CD14-positive monocyte (primary cell): ENCODE results near the gene NTNG2. TPM values are rescaled to one million over a fixed set of nuclear protein-coding genes. Genes with fewer than 3 reads are reported as not detected.

Experiments
- DNase-seq, 3 donors: peaks; one replicate each; pipeline ENCODE4 v3.0.0-alpha.2; 2011 to 2022
- H2AFZ ChIP-seq: 2 replicates; pipeline ENCODE4 v1.6.0; 2012; ENCODE audit warnings: mild to moderate bottlenecking, low read depth, low read length, inconsistent platforms; ENCODE audit not compliant: insufficient read depth, poor library complexity, severe bottlenecking
- H3K27ac ChIP-seq, 2 donors: 1 replicate in 1 of 2; 2 replicates in 1 of 2; pipeline ENCODE4 v1.5.1; 2012 to 2013; ENCODE audit warnings: low read length in 2 of 2, control low read depth in 1 of 2, inconsistent platforms in 1 of 2, low read depth in 1 of 2, mild to moderate bottlenecking in 1 of 2
- H3K27me3 ChIP-seq, 2 donors: one replicate each; pipeline versions ENCODE4 v1.6.0 to v1.6.1; 2011 to 2013; ENCODE audit warnings: low read length in 2 of 2; ENCODE audit not compliant: control insufficient read depth in 2 of 2, insufficient read depth in 2 of 2
- H3K36me3 ChIP-seq, 2 donors: replicated peaks in 1 of 2; 1 replicate in 1 of 2; 2 replicates in 1 of 2; pipeline versions ENCODE4 v1.5.1 to v1.6.1; 2012 to 2013; ENCODE audit warnings: low read length in 2 of 2, control low read depth in 1 of 2, inconsistent platforms in 1 of 2, mild to moderate bottlenecking in 1 of 2; ENCODE audit not compliant: insufficient read depth in 2 of 2, control insufficient read depth in 1 of 2
- H3K4me1 ChIP-seq, 2 donors: 1 replicate in 1 of 2; 2 replicates in 1 of 2; pipeline versions ENCODE4 v1.5.1 to v1.6.1; 2012 to 2013; ENCODE audit warnings: low read length in 2 of 2, control low read depth in 1 of 2, inconsistent platforms in 1 of 2, mild to moderate bottlenecking in 1 of 2, moderate library complexity in 1 of 2; ENCODE audit not compliant: insufficient read depth in 2 of 2, control insufficient read depth in 1 of 2
- H3K4me2 ChIP-seq: replicated peaks from 2 replicates; pipeline ENCODE3; 2012; ENCODE audit warnings: low read length, moderate library complexity, mild to moderate bottlenecking; ENCODE audit not compliant: poor library complexity, severe bottlenecking; ENCODE audit errors: extremely low read depth
- H3K4me3 ChIP-seq, 3 experiments: fragments of 200-600 bp in 1 of 3; sonication (generic) in 1 of 3; replicated peaks in 1 of 3; 1 replicate in 2 of 3; 2 replicates in 1 of 3; pipeline ENCODE4 v1.5.1; 2011 to 2013; ENCODE audit warnings: low read length in 3 of 3, mild to moderate bottlenecking in 3 of 3, control low read depth in 2 of 3, low read depth in 2 of 3, inconsistent platforms in 1 of 3, moderate library complexity in 1 of 3
- H3K79me2 ChIP-seq: 2 replicates; pipeline ENCODE4 v1.6.0; 2012; ENCODE audit warnings: mild to moderate bottlenecking, control low read depth, inconsistent platforms, low read length, moderate library complexity; ENCODE audit not compliant: insufficient read depth
- H3K9ac ChIP-seq: 2 replicates; pipeline ENCODE4 v1.6.0; 2017; ENCODE audit warnings: low read length, mild to moderate bottlenecking; ENCODE audit not compliant: insufficient read depth, poor library complexity, severe bottlenecking
- H3K9me3 ChIP-seq, 2 donors: replicated peaks in 1 of 2; 1 replicate in 1 of 2; 2 replicates in 1 of 2; pipeline versions ENCODE4 v1.5.1 to v1.6.1; 2012 to 2013; ENCODE audit warnings: low read length in 2 of 2, control low read depth in 1 of 2; ENCODE audit not compliant: control insufficient read depth in 1 of 2, insufficient read depth in 1 of 2
- H4K20me1 ChIP-seq: 2 replicates; pipeline ENCODE4 v1.6.0; 2012; ENCODE audit warnings: mild to moderate bottlenecking, low read length, control low read depth, moderate library complexity; ENCODE audit not compliant: insufficient read depth
- H3K27ac Mint-ChIP-seq, 7 donors: one replicate each; pipeline ENCODE4 v1.8.0; 2020; ENCODE audit warnings: mild to moderate bottlenecking in 7 of 7, mixed read lengths in 7 of 7, moderate library complexity in 6 of 7, inconsistent platforms in 2 of 7
- H3K27me3 Mint-ChIP-seq, 3 donors: one replicate each; pipeline ENCODE4 v1.8.0; 2021 to 2022; ENCODE audit warnings: low read depth in 3 of 3, mild to moderate bottlenecking in 3 of 3, mixed read lengths in 3 of 3, moderate library complexity in 3 of 3, inconsistent platforms in 1 of 3
- H3K36me3 Mint-ChIP-seq, 2 donors: one replicate each; pipeline ENCODE4 v1.8.0; 2020; ENCODE audit warnings: mixed read lengths in 2 of 2, inconsistent platforms in 1 of 2, mild to moderate bottlenecking in 1 of 2
- H3K4me1 Mint-ChIP-seq: one replicate; pipeline ENCODE4 v1.8.0; 2020; ENCODE audit warnings: mild to moderate bottlenecking, mixed read lengths
- H3K4me3 Mint-ChIP-seq, 2 donors: one replicate each; pipeline ENCODE4 v1.8.0; 2020; ENCODE audit warnings: mild to moderate bottlenecking in 2 of 2, mixed read lengths in 2 of 2, moderate library complexity in 1 of 2
- H3K9me3 Mint-ChIP-seq, 7 donors: one replicate each; pipeline ENCODE4 v1.8.0; 2020 to 2022; ENCODE audit warnings: mixed read lengths in 7 of 7, mild to moderate bottlenecking in 6 of 7, moderate library complexity in 6 of 7, inconsistent platforms in 2 of 7
- CTCF ChIP-seq: fragments of 200-600 bp; IDR thresholded peaks from one replicate; pipeline ENCODE4 v1.8.0; 2022; ENCODE audit warnings: antibody characterized with exemption, mild to moderate bottlenecking
- WGBS: methylation state at CpG from one replicate; pipeline ENCODE4 v1.1.5; 2013; ENCODE audit warnings: missing lambda C conversion rate; ENCODE audit not compliant: insufficient coverage; 5-methylcytosine and 5-hydroxymethylcytosine counted together
- intact Hi-C, 2 donors: fragments of 100-400 bp; cut with micrococcal nuclease; formaldehyde crosslinking; loops; one replicate each; pipeline versions ENCODE4 v1.15.0 to v1.15.1; 2023
- polyA plus RNA-seq, 3 donors: library from polyadenylated mRNA; depleted of rRNA in 1 of 3; unstranded in 2 of 3; stranded (reverse) in 1 of 3; fragments of 300-500 nt in 2 of 3; fragments of >200 nt in 1 of 3; fragmentation: Illumina TruSeq in 2 of 3; gene quantifications; 1 replicate in 2 of 3; 2 replicates in 1 of 3; pipeline ENCODE4 v1.2.3, GENCODE V29; 2012 to 2021

NTNG2 gene
- polyA plus RNA-seq, 3 donors = 2.1 to 10.0 (median 5.0) TPM

DNA sequence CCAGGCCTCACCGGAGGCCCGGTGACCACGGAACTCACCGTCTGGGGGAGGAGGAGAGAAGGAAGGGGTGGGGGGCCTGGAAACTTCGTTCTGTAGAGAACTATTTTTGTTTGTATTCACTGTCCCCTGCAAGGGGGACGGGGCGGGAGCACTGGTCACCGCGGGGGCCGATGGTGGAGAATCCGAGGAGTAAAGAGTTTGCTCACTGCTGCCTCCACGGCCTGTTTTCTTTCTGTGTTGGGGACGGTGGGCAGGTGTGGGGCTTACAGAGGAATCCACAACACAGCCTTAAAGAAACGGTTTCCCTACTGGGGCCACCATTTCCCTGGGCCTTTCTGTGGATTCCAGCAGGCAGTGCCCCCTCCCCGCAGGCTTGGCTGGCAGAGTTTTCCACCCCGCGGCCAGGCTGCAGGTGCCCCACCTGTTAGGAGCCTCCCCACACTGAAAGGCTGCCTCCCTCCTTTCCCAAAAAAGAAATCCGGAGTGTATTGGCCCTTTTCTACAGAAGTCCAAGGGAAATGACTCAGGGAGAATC is 80.8 kb downstream of the NTNG2 start:
- peak overlapping the region; percentile 93 to 97 for H3K4me3 Mint-ChIP-seq
- H3K9me3 Mint-ChIP-seq = peaks cover 0 to 2% (median 0%) of the 10 kb centered on the region in 7 donors
- Histone ChIP-seq H2AFZ (peak overlapping the region; percentile 83), H3K4me1 (peaks cover 30 to 44% of the 10 kb centered on the region in 2 donors), H3K36me3 (no peaks in the 10 kb centered on the region), H3K27ac (peak overlapping the region in 1 of 2 donors; percentile 59), H4K20me1 (no peaks in the 10 kb centered on the region), H3K27me3 (peaks cover 2 to 40% of the 10 kb centered on the region in 2 donors), H3K4me3 (peak overlapping the region; percentile 62 to 84 (median 63)), H3K9me3 (no peaks in the 10 kb centered on the region), H3K4me2 (peak overlapping the region; percentile 99), H3K9ac (peak overlapping the region; percentile 64), H3K79me2 (no peaks in the 10 kb centered on the region)
- no peak for TF ChIP-seq CTCF
- peaks cover 15 to 59% (median 51%) of the 10 kb centered on the region in 3 donors for H3K27me3 Mint-ChIP-seq
- intact Hi-C loops = loop anchor here in 1 of 2 donors (10.0 kb wide), 1 partner anchor 168 kb away; the partner anchor contains the start of gene MED27
- H3K36me3 Mint-ChIP-seq = no peaks in the 10 kb centered on the region
- DNase-seq = no peak
- WGBS = 2% methylated on average over 12 of the region's 18 CpGs
- H3K4me1 Mint-ChIP-seq = peaks cover 31% of the 10 kb centered on the region
- peak overlapping the region; percentile 42 to 93 (median 86) for H3K27ac Mint-ChIP-seq

- peaks cover 15 to 60% (median 50%) of the 10 kb centered on the region in 3 donors for H3K27me3 Mint-ChIP-seq
- peaks cover 31% of the 10 kb centered on the region for H3K4me1 Mint-ChIP-seq
- Histone ChIP-seq H4K20me1 (no peaks in the 10 kb centered on the region), H3K27ac (no peak overlapping the region), H3K9me3 (no peaks in the 10 kb centered on the region), H3K4me3 (peak overlapping the region in 2 of 3 experiments; percentile 62 to 84), H3K4me2 (peak overlapping the region; percentile 99), H3K36me3 (no peaks in the 10 kb centered on the region), H3K4me1 (peaks cover 30 to 43% of the 10 kb centered on the region in 2 donors), H3K79me2 (no peaks in the 10 kb centered on the region), H3K9ac (no peak overlapping the region), H3K27me3 (peaks cover 2 to 39% of the 10 kb centered on the region in 2 donors), H2AFZ (peak overlapping the region; percentile 83)
- WGBS = 90% methylated on average over 11 of the region's 19 CpGs
- intact Hi-C loops = loop anchor here in 1 of 2 donors (10.0 kb wide), 1 partner anchor 169 kb away; the partner anchor contains the start of gene MED27
- H3K4me3 Mint-ChIP-seq = peak overlapping the region; percentile 93 to 97
- no peaks in the 10 kb centered on the region for H3K36me3 Mint-ChIP-seq
- H3K9me3 Mint-ChIP-seq = peaks cover 0 to 2% (median 0%) of the 10 kb centered on the region in 7 donors
- no peak for DNase-seq
- TF ChIP-seq CTCF = no peak
- no peak overlapping the region for H3K27ac Mint-ChIP-seq
Observed at GRCh38 chr9:132243156-132244074, 81.6 kb downstream of the NTNG2 start.
